ENCODE data around the gene RAB3B. TPM values are rescaled to one million over a fixed set of nuclear protein-coding genes. Genes with fewer than 3 reads are reported as not detected.
A peak's percentile ranks its signal among the peaks of the same experiment; 100 is the strongest.

The RAB3B gene
- total and polyA plus RNA-seq, 9 of the 15 experiments (the other 6 are each of a cell fraction or from before 2014, with no cell fraction given): 0.07 to 0.47 (median 0.27) TPM

DNA sequence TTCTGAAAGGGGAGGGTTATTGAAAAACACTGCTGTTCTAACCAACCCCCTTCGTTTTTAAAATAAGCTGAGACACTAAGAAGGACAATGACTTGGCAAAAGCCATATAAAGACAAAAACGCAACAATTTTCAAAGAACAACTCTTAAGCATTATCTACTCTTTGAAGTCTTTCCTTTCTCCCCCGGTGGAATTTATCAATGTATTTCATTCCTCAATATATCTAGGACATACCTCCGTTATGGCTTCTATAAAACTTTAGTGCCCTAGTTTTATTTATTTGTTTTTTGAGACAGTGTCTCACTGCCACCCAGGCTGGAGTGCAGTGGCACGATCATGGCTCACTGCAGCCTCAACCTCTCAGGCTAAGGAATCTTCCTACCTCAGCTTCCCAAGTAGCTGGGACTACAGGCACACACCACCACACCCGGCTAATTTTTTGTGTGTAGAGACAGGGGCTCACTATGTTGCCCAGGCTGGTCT lies 115.2 kb downstream of the RAB3B start (continued):
- peak; percentile 17 for TF ChIP-seq POLR2B (IDR thresholded peaks at IDR 0.05; ENCODE audit: low read depth, partially characterized antibody)
- peak; percentile 15; the same call in 1 of the 2 replicates for TF ChIP-seq EP300 (IDR thresholded peaks at IDR 0.05; ENCODE audit: low read length)
- no peak for TF ChIP-seq TOE1 (IDR thresholded peaks at IDR 0.05; ENCODE audit: borderline replicate concordance)
- 0 out of 2 replicates have a peak, but pooled peaks have one; percentile 55 for TF ChIP-seq TOE1 (CRISPR knock-in tag; IDR thresholded peaks at IDR 0.05; ENCODE audit: borderline replicate concordance, low read depth)
- no peak for TF ChIP-seq MTF1 (CRISPR knock-in tag; IDR thresholded peaks at IDR 0.05; ENCODE audit: borderline replicate concordance)
- TF ChIP-seq BCOR (IDR thresholded peaks at IDR 0.05): no peak
- 0 out of 2 replicates have a peak, but pooled peaks have one; percentile 57 for TF ChIP-seq MTA3 (IDR thresholded peaks at IDR 0.05; ENCODE audit: borderline replicate concordance)
- TF ChIP-seq CBFA2T2 (conservative IDR thresholded peaks at IDR 0.05): no peak
- TF ChIP-seq NFE2 (IDR thresholded peaks at IDR 0.05; ENCODE audit: low read depth): peak; percentile 96
- TF ChIP-seq, protein P1, sequence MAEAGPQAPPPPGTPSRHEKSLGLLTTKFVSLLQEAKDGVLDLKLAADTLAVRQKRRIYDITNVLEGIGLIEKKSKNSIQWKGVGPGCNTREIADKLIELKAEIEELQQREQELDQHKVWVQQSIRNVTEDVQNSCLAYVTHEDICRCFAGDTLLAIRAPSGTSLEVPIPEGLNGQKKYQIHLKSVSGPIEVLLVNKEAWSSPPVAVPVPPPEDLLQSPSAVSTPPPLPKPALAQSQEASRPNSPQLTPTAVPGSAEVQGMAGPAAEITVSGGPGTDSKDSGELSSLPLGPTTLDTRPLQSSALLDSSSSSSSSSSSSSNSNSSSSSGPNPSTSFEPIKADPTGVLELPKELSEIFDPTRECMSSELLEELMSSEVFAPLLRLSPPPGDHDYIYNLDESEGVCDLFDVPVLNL (CRISPR knock-in tag; IDR thresholded peaks at IDR 0.05; ENCODE audit: low read depth): peak; percentile 59; the same call in 1 of the 2 replicates
- TF ChIP-seq, protein P2, sequence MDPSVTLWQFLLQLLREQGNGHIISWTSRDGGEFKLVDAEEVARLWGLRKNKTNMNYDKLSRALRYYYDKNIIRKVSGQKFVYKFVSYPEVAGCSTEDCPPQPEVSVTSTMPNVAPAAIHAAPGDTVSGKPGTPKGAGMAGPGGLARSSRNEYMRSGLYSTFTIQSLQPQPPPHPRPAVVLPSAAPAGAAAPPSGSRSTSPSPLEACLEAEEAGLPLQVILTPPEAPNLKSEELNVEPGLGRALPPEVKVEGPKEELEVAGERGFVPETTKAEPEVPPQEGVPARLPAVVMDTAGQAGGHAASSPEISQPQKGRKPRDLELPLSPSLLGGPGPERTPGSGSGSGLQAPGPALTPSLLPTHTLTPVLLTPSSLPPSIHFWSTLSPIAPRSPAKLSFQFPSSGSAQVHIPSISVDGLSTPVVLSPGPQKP (CRISPR knock-in tag; IDR thresholded peaks at IDR 0.05): no peak
- no peak for TF ChIP-seq FOXJ3 (CRISPR knock-in tag; IDR thresholded peaks at IDR 0.05)
- TF ChIP-seq FOXK1 (CRISPR knock-in tag; IDR thresholded peaks at IDR 0.05; ENCODE audit: borderline replicate concordance): no peak
- peak in 1 of 2 experiments; percentile 59; a peak in 2 of 4 replicates for TF ChIP-seq SRF (CRISPR knock-in tag; IDR thresholded peaks at IDR 0.05)
- TF ChIP-seq, protein P3, sequence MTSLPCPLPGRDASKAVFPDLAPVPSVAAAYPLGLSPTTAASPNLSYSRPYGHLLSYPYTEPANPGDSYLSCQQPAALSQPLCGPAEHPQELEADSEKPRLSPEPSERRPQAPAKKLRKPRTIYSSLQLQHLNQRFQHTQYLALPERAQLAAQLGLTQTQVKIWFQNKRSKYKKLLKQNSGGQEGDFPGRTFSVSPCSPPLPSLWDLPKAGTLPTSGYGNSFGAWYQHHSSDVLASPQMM (CRISPR knock-in tag; IDR thresholded peaks at IDR 0.05): no peak
- peak; percentile 95 for TF ChIP-seq C11orf30 (IDR thresholded peaks at IDR 0.05; ENCODE audit: low read depth)
- TF ChIP-seq SIN3A (IDR thresholded peaks at IDR 0.05; ENCODE audit: borderline replicate concordance in 2 of 2, control insufficient read depth in 1 of 2, low read depth in 2 of 2, low read length in 2 of 2): no peak
- TF ChIP-seq SREBF1 (IDR thresholded peaks at IDR 0.05; ENCODE audit: borderline replicate concordance, low read depth, low read length): no peak
- TF ChIP-seq IRF2 (CRISPR knock-in tag; IDR thresholded peaks at IDR 0.05): no peak
- peak; percentile 50; the same call in 1 of the 2 replicates for TF ChIP-seq EP400 (IDR thresholded peaks at IDR 0.05)
- TF ChIP-seq, protein P4, sequence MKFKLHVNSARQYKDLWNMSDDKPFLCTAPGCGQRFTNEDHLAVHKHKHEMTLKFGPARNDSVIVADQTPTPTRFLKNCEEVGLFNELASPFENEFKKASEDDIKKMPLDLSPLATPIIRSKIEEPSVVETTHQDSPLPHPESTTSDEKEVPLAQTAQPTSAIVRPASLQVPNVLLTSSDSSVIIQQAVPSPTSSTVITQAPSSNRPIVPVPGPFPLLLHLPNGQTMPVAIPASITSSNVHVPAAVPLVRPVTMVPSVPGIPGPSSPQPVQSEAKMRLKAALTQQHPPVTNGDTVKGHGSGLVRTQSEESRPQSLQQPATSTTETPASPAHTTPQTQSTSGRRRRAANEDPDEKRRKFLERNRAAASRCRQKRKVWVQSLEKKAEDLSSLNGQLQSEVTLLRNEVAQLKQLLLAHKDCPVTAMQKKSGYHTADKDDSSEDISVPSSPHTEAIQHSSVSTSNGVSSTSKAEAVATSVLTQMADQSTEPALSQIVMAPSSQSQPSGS (CRISPR knock-in tag; IDR thresholded peaks at IDR 0.05): no peak
- TF ChIP-seq, protein P5, sequence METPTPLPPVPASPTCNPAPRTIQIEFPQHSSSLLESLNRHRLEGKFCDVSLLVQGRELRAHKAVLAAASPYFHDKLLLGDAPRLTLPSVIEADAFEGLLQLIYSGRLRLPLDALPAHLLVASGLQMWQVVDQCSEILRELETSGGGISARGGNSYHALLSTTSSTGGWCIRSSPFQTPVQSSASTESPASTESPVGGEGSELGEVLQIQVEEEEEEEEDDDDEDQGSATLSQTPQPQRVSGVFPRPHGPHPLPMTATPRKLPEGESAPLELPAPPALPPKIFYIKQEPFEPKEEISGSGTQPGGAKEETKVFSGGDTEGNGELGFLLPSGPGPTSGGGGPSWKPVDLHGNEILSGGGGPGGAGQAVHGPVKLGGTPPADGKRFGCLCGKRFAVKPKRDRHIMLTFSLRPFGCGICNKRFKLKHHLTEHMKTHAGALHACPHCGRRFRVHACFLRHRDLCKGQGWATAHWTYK (CRISPR knock-in tag; IDR thresholded peaks at IDR 0.05): no peak
- no peak for TF ChIP-seq CAMTA2 (CRISPR knock-in tag; conservative IDR thresholded peaks at IDR 0.05)
- TF ChIP-seq SMC3 (conservative IDR thresholded peaks at IDR 0.05; ENCODE audit: insufficient read depth, low read depth, low read length): no peak
- TF ChIP-seq IFI16 (CRISPR knock-in tag; IDR thresholded peaks at IDR 0.05): no peak
